Measurements from ENCODE around the gene PHLPP1. TPM values are rescaled to one million over a fixed set of nuclear protein-coding genes. Genes with fewer than 3 reads are reported as not detected.

PHLPP1 gene
- total and polyA plus RNA-seq, 9 of the 15 experiments (the other 6 are each of a cell fraction or from before 2014, with no cell fraction given): 0.56 to 9.0 (median 4.5) TPM

GRCh38 chr18:62856294-62856693, 141.0 kb downstream of the PHLPP1 start (continued):
- TF ChIP-seq CHD2 (IDR thresholded peaks at IDR 0.05; ENCODE audit: low read depth, low read length) (no peak), AFF4 (CRISPR knock-in tag; IDR thresholded peaks at IDR 0.05) (no peak), CAMTA2 (CRISPR knock-in tag; conservative IDR thresholded peaks at IDR 0.05) (no peak), SRSF9 (IDR thresholded peaks at IDR 0.05; ENCODE audit: borderline replicate concordance, low read depth, low read length) (no peak), PHF20 (IDR thresholded peaks at IDR 0.05; ENCODE audit: partially characterized antibody) (no peak), NFE2L1 (tag; IDR thresholded peaks at IDR 0.05; ENCODE audit: borderline replicate concordance, low read depth) (no peak), KLF10 (CRISPR knock-in tag; IDR thresholded peaks at IDR 0.05) (no peak), ZNF431 (CRISPR knock-in tag; IDR thresholded peaks at IDR 0.05) (no peak), ZNF79 (CRISPR knock-in tag; IDR thresholded peaks at IDR 0.05; ENCODE audit: low read depth) (no peak), SRSF1 (IDR thresholded peaks at IDR 0.05; ENCODE audit: low read depth, low read length) (no peak)
- TF ChIP-seq, protein P1, sequence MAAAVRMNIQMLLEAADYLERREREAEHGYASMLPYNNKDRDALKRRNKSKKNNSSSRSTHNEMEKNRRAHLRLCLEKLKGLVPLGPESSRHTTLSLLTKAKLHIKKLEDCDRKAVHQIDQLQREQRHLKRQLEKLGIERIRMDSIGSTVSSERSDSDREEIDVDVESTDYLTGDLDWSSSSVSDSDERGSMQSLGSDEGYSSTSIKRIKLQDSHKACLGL (CRISPR knock-in tag; IDR thresholded peaks at IDR 0.05; ENCODE audit: borderline replicate concordance, poor library complexity, severe bottlenecking): no peak
